Mesothelial cell of epicardium (in vitro differentiated cells): ENCODE results near the gene EXOC4. TPM values are rescaled to one million over a fixed set of nuclear protein-coding genes. Genes with fewer than 3 reads are reported as not detected.

ENCODE experiments used
- DNase-seq, 2 experiments: peaks; one replicate each; pipeline ENCODE4 v3.0.0; 2021; ENCODE audit warnings: low spot score in 2 of 2; ENCODE audit not compliant: unreplicated experiment in 2 of 2
- H3K27ac Mint-ChIP-seq: 2 replicates; pipeline ENCODE4 v1.8.0; 2021; ENCODE audit warnings: mixed read lengths
- H3K27me3 Mint-ChIP-seq: 2 replicates; pipeline ENCODE4 v1.8.0; 2021; ENCODE audit warnings: low read depth, mixed read lengths
- H3K36me3 Mint-ChIP-seq: 2 replicates; pipeline ENCODE4 v1.8.0; 2021; ENCODE audit warnings: mixed read lengths
- H3K4me1 Mint-ChIP-seq: 2 replicates; pipeline ENCODE4 v1.8.0; 2021; ENCODE audit warnings: mixed read lengths
- H3K4me3 Mint-ChIP-seq: 2 replicates; pipeline ENCODE4 v1.8.0; 2021; ENCODE audit warnings: mild to moderate bottlenecking, moderate library complexity, mixed read lengths
- H3K9me3 Mint-ChIP-seq: 2 replicates; pipeline ENCODE4 v1.8.0; 2021; ENCODE audit warnings: mixed read lengths
- CTCF ChIP-seq: fragments of 200-600 bp; sonication (generic); IDR thresholded peaks from one replicate; pipeline ENCODE4 v1.5.0; 2021; ENCODE audit warnings: antibody characterized with exemption; ENCODE audit not compliant: unreplicated experiment
- total RNA-seq: library from RNA; stranded (reverse); gene quantifications from 3 replicates; pipeline ENCODE4 v1.2.1, GENCODE V29; 2021

EXOC4 gene
- total RNA-seq, 1 donor from 2014 or later = 105 TPM

GRCh38 chr7:133409421-133409820 is 156.5 kb downstream of the EXOC4 start:
- no peak for DNase-seq
- peaks cover 5% of the 10 kb centered on the region for H3K4me1 Mint-ChIP-seq
- TF ChIP-seq CTCF = no peak
- no peak overlapping the region for H3K27ac Mint-ChIP-seq
- H3K4me3 Mint-ChIP-seq = no peak overlapping the region
- H3K36me3 Mint-ChIP-seq = no peaks in the 10 kb centered on the region
- no peaks in the 10 kb centered on the region for H3K27me3 Mint-ChIP-seq
- peaks cover 6% of the 10 kb centered on the region for H3K9me3 Mint-ChIP-seq

GRCh38 chr7:133409966-133410365 is 157.1 kb downstream of the EXOC4 start:
- TF ChIP-seq CTCF = no peak
- H3K9me3 Mint-ChIP-seq = peaks cover 9% of the 10 kb centered on the region
- H3K4me3 Mint-ChIP-seq = no peak overlapping the region
- no peak for DNase-seq
- no peaks in the 10 kb centered on the region for H3K27me3 Mint-ChIP-seq
- H3K27ac Mint-ChIP-seq = no peak overlapping the region
- H3K36me3 Mint-ChIP-seq = no peaks in the 10 kb centered on the region
- peaks cover 5% of the 10 kb centered on the region for H3K4me1 Mint-ChIP-seq

- peaks cover 5% of the 10 kb centered on the region for H3K4me1 Mint-ChIP-seq
- no peak overlapping the region for H3K27ac Mint-ChIP-seq
- DNase-seq = no peak
- H3K4me3 Mint-ChIP-seq = no peak overlapping the region
- no peaks in the 10 kb centered on the region for H3K27me3 Mint-ChIP-seq
- no peaks in the 10 kb centered on the region for H3K36me3 Mint-ChIP-seq
- TF ChIP-seq CTCF = no peak
- peaks cover 9% of the 10 kb centered on the region for H3K9me3 Mint-ChIP-seq
These were observed 158.5 kb downstream of the EXOC4 start for GRCh38 chr7:133411395-133411794.

DNA sequence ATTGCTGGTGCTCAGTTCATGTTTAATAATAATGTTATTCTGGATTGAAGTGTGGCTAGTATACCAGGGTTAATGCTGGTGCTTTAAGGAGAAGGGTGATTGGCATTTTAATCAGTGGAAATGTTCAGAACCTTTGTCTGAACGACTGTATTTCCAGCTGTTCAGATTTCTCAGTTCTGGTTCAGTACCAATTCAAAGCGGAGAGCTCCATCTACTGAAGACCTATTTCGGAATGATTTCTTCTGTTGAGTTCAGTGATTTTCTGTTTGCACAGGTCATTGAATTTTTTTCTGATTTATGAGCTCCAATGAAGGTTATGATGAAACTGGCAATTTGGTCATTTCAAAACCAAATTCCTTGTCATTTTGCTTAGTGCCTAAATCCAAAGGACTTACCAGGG is 160.1 kb downstream of the EXOC4 start:
- Mint-ChIP-seq H3K27ac (no peak overlapping the region), H3K9me3 (peaks cover 7% of the 10 kb centered on the region), H3K27me3 (no peaks in the 10 kb centered on the region), H3K36me3 (no peaks in the 10 kb centered on the region), H3K4me3 (no peak overlapping the region), H3K4me1 (peaks cover 5% of the 10 kb centered on the region)
- DNase-seq = no peak
- TF ChIP-seq CTCF = no peak

DNA sequence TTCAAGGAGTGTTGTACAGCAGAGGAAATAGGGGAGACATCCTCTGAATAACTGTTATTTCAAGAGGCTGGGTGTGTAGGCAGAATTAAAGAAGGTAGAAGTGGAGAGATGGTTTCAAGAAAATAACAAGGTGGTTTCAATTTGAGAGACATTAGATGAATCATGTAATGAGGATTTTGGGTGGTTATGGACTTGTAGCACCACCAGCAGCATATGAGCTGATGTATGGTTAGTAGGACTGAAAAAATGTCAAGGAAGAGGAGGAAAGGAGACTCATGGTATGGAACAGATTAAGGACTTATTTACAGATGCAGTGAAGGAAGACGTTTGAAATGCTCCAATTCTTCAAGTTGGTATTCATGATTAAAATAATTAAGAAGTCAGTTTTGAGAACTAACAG is 166.2 kb downstream of the EXOC4 start:
- TF ChIP-seq CTCF = no peak
- Mint-ChIP-seq H3K27ac (no peak overlapping the region), H3K4me1 (no peaks in the 10 kb centered on the region), H3K4me3 (no peak overlapping the region), H3K36me3 (peaks cover under 1% of the 10 kb centered on the region), H3K27me3 (no peaks in the 10 kb centered on the region), H3K9me3 (peaks cover 3% of the 10 kb centered on the region)
- no peak for DNase-seq

DNA sequence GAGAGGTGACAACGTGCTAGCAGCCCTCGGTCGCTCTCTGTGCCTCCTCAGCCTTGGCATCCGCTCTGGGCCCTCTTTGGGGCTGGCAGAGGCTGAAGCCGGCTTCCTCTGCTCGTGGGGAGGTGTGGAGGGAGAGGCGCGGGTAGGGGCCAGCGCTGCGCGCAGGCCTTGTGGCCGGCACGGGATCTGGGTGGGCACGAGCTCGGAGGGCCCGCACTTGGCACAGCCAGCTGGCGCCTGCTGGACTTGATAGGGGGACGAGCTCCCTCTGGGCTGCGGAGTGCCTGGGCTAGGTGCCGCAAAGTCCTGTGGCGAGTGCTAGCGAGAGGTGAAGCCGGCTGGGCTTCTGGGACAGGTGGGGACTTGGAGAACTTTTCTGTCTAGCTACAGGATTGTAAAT is 170.7 kb downstream of the EXOC4 start:
- no peak for TF ChIP-seq CTCF
- Mint-ChIP-seq H3K36me3 (peaks cover 14% of the 10 kb centered on the region), H3K27ac (no peak overlapping the region), H3K9me3 (peaks cover 3% of the 10 kb centered on the region), H3K4me3 (no peak overlapping the region), H3K4me1 (peaks cover 3% of the 10 kb centered on the region), H3K27me3 (no peaks in the 10 kb centered on the region)
- no peak for DNase-seq
